ENCODE data around the gene SLC39A11.
"Not testable (repeated sequence)": the region's sequence is repeated elsewhere in the genome, so short reads cannot be mapped to it uniquely, and the experiment has no call there.

Gene SLC39A11

DNA sequence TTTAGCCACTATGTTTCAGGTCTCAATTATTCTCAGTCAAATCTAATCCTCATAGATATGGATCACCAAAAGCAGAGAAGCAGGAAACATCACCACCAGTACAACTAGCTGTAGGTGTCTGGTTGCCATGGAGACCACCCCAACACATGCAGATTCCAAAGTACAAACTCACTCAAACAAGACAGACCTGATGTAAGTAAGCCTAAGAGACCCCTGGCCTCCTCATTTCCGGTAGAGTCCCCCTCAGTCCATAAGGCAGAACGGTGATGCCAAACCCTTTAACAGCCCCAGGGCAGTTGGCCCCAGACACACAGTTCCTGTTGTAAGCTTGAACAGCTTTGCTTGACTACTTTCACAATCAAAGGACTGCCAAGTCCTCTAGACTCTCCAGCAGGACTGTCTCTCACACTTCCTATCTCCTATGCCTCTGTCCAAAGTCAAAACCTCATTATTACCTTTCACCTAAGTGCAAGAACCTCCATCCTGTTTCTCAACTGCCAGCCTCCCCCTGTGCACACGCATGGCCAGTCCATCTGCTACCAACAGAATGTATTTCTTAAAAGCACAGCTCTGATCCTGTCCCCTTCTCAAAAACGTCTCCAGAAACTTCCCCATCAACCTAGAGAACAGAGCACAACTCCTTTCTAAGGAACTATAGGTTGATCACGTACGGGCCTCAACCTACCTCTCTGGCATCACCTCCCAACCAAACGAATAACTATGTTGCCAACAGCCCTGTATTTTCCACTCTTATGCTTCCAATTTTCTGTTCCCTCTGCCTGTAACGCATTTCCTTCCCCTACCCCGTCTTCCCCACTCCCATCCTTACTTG, 23.9 kb downstream of the SLC39A11 start:
- H3K9me3 ChIP-seq (ENCODE audit: insufficient read depth, low read length) = no peaks in the 10 kb centered on the region
- TF ChIP-seq EZH2phosphoT487 (IDR thresholded peaks at IDR 0.05; ENCODE audit: low read depth) (no peak), CTCF (IDR thresholded peaks at IDR 0.05; ENCODE audit: low read depth, low read length) (no peak)
- no peaks in the 10 kb centered on the region for H4K20me1 ChIP-seq (ENCODE audit: insufficient read depth, low read length)
- no peak overlapping the region for H3K9ac ChIP-seq (ENCODE audit: low read length)
- no peaks in the 10 kb centered on the region for H3K4me1 ChIP-seq (ENCODE audit: low read length)
- H2AFZ ChIP-seq (ENCODE audit: low read depth, low read length) = no peak overlapping the region
- H3K27ac ChIP-seq (ENCODE audit: low read length) = no peak overlapping the region
- peaks cover 17% of the 10 kb centered on the region for H3K36me3 ChIP-seq (replicated peaks; ENCODE audit: low read depth, low read length)
- no peaks in the 10 kb centered on the region for H3K27me3 ChIP-seq (ENCODE audit: low read depth, low read length)
- H3K4me2 ChIP-seq (ENCODE audit: low read length) = no peak overlapping the region
- H3K4me3 ChIP-seq (ENCODE audit: low read length) = no peak overlapping the region
- no peaks in the 10 kb centered on the region for H3K79me2 ChIP-seq (ENCODE audit: low read length)

- H3K9ac ChIP-seq (ENCODE audit: low read length); H3K27ac ChIP-seq (ENCODE audit: low read length); H3K4me3 ChIP-seq (ENCODE audit: low read length); H3K79me2 ChIP-seq (ENCODE audit: low read length); H2AFZ ChIP-seq (ENCODE audit: low read depth, low read length); H4K20me1 ChIP-seq (ENCODE audit: insufficient read depth, low read length); H3K9me3 ChIP-seq (ENCODE audit: insufficient read depth, low read length); H3K4me2 ChIP-seq (ENCODE audit: low read length); H3K4me1 ChIP-seq (ENCODE audit: low read length); H3K27me3 ChIP-seq (ENCODE audit: low read depth, low read length): not testable (repeated sequence)
- H3K36me3 ChIP-seq (replicated peaks; ENCODE audit: low read depth, low read length) = peaks cover 13% of the 10 kb centered on the region
Measured at GRCh38 chr17:73067699-73068098, 24.8 kb downstream of the SLC39A11 start.

GRCh38 chr17:73067075-73067474, 25.4 kb downstream of the SLC39A11 start:
- Histone ChIP-seq H3K4me2 (ENCODE audit: low read length) (no peak overlapping the region), H2AFZ (ENCODE audit: low read depth, low read length) (no peak overlapping the region), H3K4me1 (ENCODE audit: low read length) (no peaks in the 10 kb centered on the region), H3K27me3 (ENCODE audit: low read depth, low read length) (no peaks in the 10 kb centered on the region), H3K79me2 (ENCODE audit: low read length) (no peaks in the 10 kb centered on the region), H3K9ac (ENCODE audit: low read length) (no peak overlapping the region), H4K20me1 (ENCODE audit: insufficient read depth, low read length) (no peaks in the 10 kb centered on the region), H3K4me3 (ENCODE audit: low read length) (no peak overlapping the region), H3K36me3 (replicated peaks; ENCODE audit: low read depth, low read length) (peaks cover 13% of the 10 kb centered on the region), H3K9me3 (ENCODE audit: insufficient read depth, low read length) (no peaks in the 10 kb centered on the region), H3K27ac (ENCODE audit: low read length) (no peak overlapping the region)
- TF ChIP-seq CTCF (IDR thresholded peaks at IDR 0.05; ENCODE audit: low read depth, low read length) (no peak), EZH2phosphoT487 (IDR thresholded peaks at IDR 0.05; ENCODE audit: low read depth) (no peak)

DNA sequence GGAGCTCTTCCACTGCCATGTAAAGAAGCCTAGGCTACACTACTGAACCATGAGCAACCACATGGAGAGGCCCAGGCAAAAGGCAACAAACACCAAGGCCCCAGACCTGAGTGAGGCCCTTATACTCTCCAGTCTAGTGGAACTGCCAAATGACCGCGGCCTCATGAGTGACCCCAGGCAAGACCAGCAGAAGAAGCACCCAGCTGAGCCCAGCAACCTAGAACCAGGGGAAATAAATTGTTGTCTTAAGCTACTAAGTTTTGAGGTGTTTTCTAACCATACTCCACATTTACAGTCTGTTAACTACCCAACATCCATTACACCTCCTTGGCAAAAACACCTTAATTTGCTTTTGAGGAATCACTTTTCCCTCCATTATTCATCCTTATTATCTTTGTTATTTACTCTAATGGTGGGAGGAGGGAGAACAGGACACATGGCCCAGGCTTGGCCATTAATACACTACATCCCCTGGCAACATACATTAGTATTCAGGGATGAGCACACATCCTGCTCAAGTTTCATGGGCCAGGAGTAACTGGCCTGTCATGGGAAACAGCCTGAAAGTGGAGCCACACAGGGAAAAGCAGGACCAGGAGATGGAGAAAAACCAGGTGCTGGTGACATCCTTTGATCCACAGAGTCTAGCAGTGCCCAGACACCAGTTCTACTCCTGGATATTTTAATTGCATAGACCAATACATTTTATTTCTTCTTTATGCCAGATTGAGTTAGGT, 26.2 kb downstream of the SLC39A11 start:
- no peak overlapping the region for H3K9ac ChIP-seq (ENCODE audit: low read length)
- no peaks in the 10 kb centered on the region for H3K27me3 ChIP-seq (ENCODE audit: low read depth, low read length)
- H3K9me3 ChIP-seq (ENCODE audit: insufficient read depth, low read length) = no peaks in the 10 kb centered on the region
- H3K4me2 ChIP-seq (ENCODE audit: low read length) = no peak overlapping the region
- H3K27ac ChIP-seq (ENCODE audit: low read length) = no peak overlapping the region
- H4K20me1 ChIP-seq (ENCODE audit: insufficient read depth, low read length) = no peaks in the 10 kb centered on the region
- H3K4me3 ChIP-seq (ENCODE audit: low read length) = no peak overlapping the region
- H3K36me3 ChIP-seq (replicated peaks; ENCODE audit: low read depth, low read length) = peaks cover 8% of the 10 kb centered on the region
- TF ChIP-seq EZH2phosphoT487 (IDR thresholded peaks at IDR 0.05; ENCODE audit: low read depth) = no peak
- TF ChIP-seq CTCF (IDR thresholded peaks at IDR 0.05; ENCODE audit: low read depth, low read length) = no peak
- H2AFZ ChIP-seq (ENCODE audit: low read depth, low read length) = no peak overlapping the region
- no peaks in the 10 kb centered on the region for H3K79me2 ChIP-seq (ENCODE audit: low read length)
- H3K4me1 ChIP-seq (ENCODE audit: low read length) = no peaks in the 10 kb centered on the region

Data from OCI-LY3 (cell line).